Left lung (tissue), 10 donors: ENCODE measurements around the gene ALPL. TPM values are rescaled to one million over a fixed set of nuclear protein-coding genes. Genes with fewer than 3 reads are reported as not detected.

ENCODE experiments used
- ATAC-seq: fragments of 200-7000 bp; cut with Tn5 transposase; one replicate; pipeline ENCODE4 v1.9.1; 2020; ENCODE audit warnings: moderate library complexity
- DNase-seq, 4 donors: peaks; one replicate each; pipeline ENCODE4 v3.0.0-alpha.2; 2013 to 2020
- H3K27ac ChIP-seq, 2 donors: fragments of 200-600 bp; sonication (generic) in 1 of 2; one replicate each; pipeline versions ENCODE4 v1.5.0 to v1.8.0; 2020 to 2021
- H3K27me3 ChIP-seq, 2 donors: fragments of 200-600 bp; sonication (generic) in 1 of 2; one replicate each; pipeline versions ENCODE4 v1.5.0 to v1.8.0; 2020 to 2021
- H3K36me3 ChIP-seq, 2 donors: fragments of 200-600 bp; sonication (generic) in 1 of 2; one replicate each; pipeline versions ENCODE4 v1.5.0 to v1.8.0; 2020 to 2021
- H3K4me1 ChIP-seq, 2 donors: fragments of 200-600 bp; one replicate each; pipeline ENCODE4 v1.8.0; 2021
- H3K4me3 ChIP-seq, 2 donors: fragments of 200-600 bp; sonication (generic) in 1 of 2; one replicate each; pipeline versions ENCODE4 v1.5.0 to v1.8.0; 2020 to 2021; ENCODE audit warnings: mild to moderate bottlenecking in 1 of 2
- H3K9me3 ChIP-seq, 2 donors: fragments of 200-600 bp; sonication (generic) in 1 of 2; one replicate each; pipeline versions ENCODE4 v1.5.0 to v1.8.0; 2020 to 2021
- CTCF ChIP-seq, 2 donors: fragments of 200-600 bp; sonication (generic) in 1 of 2; IDR thresholded peaks; one replicate each; pipeline versions ENCODE4 v1.5.0 to v1.8.0; 2021; ENCODE audit warnings: antibody characterized with exemption in 2 of 2
- intact Hi-C, 2 donors: fragments of 100-400 bp; cut with DNase I; formaldehyde crosslinking; loops; one replicate each; pipeline versions ENCODE4 v1.11.2 to v1.14.2; 2022
- polyA plus RNA-seq, 6 donors: library from polyadenylated mRNA; unstranded; fragments of 120-200 nt; gene quantifications; one replicate each; pipeline ENCODE4 v1.2.1, GENCODE V29; 2013; ENCODE audit not compliant: insufficient read length in 6 of 6
- total RNA-seq, 2 donors: library from RNA; stranded (reverse); fragmentation: NEBNext Ultra II Directional; extraction: Animal tissue kit (Norgen Biotek cat#: 25700); gene quantifications; one replicate each; pipeline ENCODE4 v1.2.1, GENCODE V29; 2021
- donor health status: DM: no; HTN: yes; CAD: no.
- donor health status: DM: no; HTN: no; CAD: no.

The ALPL gene
- total and polyA plus RNA-seq, 8 donors = 1.0 to 198 (median 1.5) TPM

GRCh38 chr1:21541329-21541728 lies 32.1 kb downstream of the ALPL start:
- TF ChIP-seq CTCF (IDR thresholded peaks at IDR 0.05) = no peak

GRCh38 chr1:21541835-21542234 lies 32.6 kb downstream of the ALPL start:
- Histone ChIP-seq H3K27ac (peak overlapping the region in 1 of 2 donors; percentile 37), H3K4me1 (peaks cover 3 to 64% of the 10 kb centered on the region in 2 donors), H3K36me3 (no peaks in the 10 kb centered on the region), H3K4me3 (no peak overlapping the region), H3K9me3 (no peaks in the 10 kb centered on the region), H3K27me3 (peaks cover 0 to 35% of the 10 kb centered on the region in 2 donors)
- TF ChIP-seq CTCF (IDR thresholded peaks at IDR 0.05) = no peak
- ATAC-seq = peak; percentile 36
- DNase-seq = no peak
- intact Hi-C loops = no loop called here

More at GRCh38 chr1:21541329-21541728, 32.1 kb downstream of the ALPL start:
- Histone ChIP-seq H3K36me3 (no peaks in the 10 kb centered on the region), H3K27me3 (peaks cover 0 to 35% of the 10 kb centered on the region in 2 donors), H3K27ac (peak overlapping the region in 1 of 2 donors; percentile 37), H3K9me3 (no peaks in the 10 kb centered on the region), H3K4me1 (peaks cover 3 to 64% of the 10 kb centered on the region in 2 donors), H3K4me3 (no peak overlapping the region)
- DNase-seq (no peak), ATAC-seq (no peak)
- intact Hi-C loops = no loop called here

- intact Hi-C loops = no loop called here
- Histone ChIP-seq H3K27ac (no peak overlapping the region), H3K9me3 (no peaks in the 10 kb centered on the region), H3K36me3 (no peaks in the 10 kb centered on the region), H3K27me3 (peaks cover 0 to 24% of the 10 kb centered on the region in 2 donors), H3K4me1 (peaks cover 0 to 64% of the 10 kb centered on the region in 2 donors), H3K4me3 (no peak overlapping the region)
- no peak for TF ChIP-seq CTCF (IDR thresholded peaks at IDR 0.05)
- no peak for DNase-seq
- peak; percentile 40 for ATAC-seq
These were observed 34.4 kb downstream of the ALPL start for GRCh38 chr1:21543598-21543997.

- ATAC-seq (no peak), DNase-seq (no peak)
- peaks cover 0 to 64% of the 10 kb centered on the region in 2 donors for H3K4me1 ChIP-seq
- H3K4me3 ChIP-seq = no peak overlapping the region
- H3K36me3 ChIP-seq = no peaks in the 10 kb centered on the region
- intact Hi-C loops = no loop called here
- H3K27ac ChIP-seq = no peak overlapping the region
- TF ChIP-seq CTCF (IDR thresholded peaks at IDR 0.05) = no peak
- H3K27me3 ChIP-seq = peaks cover 0 to 20% of the 10 kb centered on the region in 2 donors
- H3K9me3 ChIP-seq = no peaks in the 10 kb centered on the region
These were observed 34.9 kb downstream of the ALPL start for GRCh38 chr1:21544095-21544494.

GRCh38 chr1:21546122-21546825 lies 37.1 kb downstream of the ALPL start:
- Histone ChIP-seq H3K4me3 (no peak overlapping the region), H3K9me3 (no peaks in the 10 kb centered on the region), H3K4me1 (peaks cover 0 to 76% of the 10 kb centered on the region in 2 donors), H3K36me3 (no peaks in the 10 kb centered on the region), H3K27ac (peak overlapping the region in 1 of 2 donors; percentile 34), H3K27me3 (peaks cover 0 to 15% of the 10 kb centered on the region in 2 donors)
- no peak for ATAC-seq
- DNase-seq = no peak
- no peak for TF ChIP-seq CTCF (IDR thresholded peaks at IDR 0.05)
- intact Hi-C loops = no loop called here
